GM12872 (cell line): ENCODE results near the gene HK2.

Source experiments
- TF ChIP-seq, protein P1 (sequence below): IDR thresholded peaks from 3 replicates; pipeline ENCODE4 v1.5.1; 2011; ENCODE audit warnings: low read depth, mild to moderate bottlenecking, low read length, moderate library complexity; ENCODE audit not compliant: insufficient read depth

The HK2 gene

DNA sequence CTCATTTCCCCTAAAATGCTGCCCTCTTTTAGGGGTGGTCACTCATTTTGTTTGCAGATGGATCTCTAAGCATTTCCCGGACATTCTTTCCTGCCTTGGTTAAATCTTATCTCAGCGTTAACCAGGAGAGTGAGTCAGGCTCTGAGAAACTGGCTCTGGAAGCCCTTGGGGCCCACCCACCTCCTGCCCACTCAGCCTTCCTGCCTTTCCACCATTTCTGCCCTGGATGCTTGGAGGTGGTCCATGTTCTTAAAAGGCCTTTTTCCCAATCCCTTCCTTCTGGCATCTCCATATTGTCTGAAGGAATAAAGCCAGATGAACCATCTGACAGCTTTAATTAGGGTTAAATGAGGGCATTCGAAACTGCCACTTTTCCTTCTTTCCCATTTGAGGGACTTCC is 9.5 kb downstream of the HK2 start:
- TF ChIP-seq, protein P1, sequence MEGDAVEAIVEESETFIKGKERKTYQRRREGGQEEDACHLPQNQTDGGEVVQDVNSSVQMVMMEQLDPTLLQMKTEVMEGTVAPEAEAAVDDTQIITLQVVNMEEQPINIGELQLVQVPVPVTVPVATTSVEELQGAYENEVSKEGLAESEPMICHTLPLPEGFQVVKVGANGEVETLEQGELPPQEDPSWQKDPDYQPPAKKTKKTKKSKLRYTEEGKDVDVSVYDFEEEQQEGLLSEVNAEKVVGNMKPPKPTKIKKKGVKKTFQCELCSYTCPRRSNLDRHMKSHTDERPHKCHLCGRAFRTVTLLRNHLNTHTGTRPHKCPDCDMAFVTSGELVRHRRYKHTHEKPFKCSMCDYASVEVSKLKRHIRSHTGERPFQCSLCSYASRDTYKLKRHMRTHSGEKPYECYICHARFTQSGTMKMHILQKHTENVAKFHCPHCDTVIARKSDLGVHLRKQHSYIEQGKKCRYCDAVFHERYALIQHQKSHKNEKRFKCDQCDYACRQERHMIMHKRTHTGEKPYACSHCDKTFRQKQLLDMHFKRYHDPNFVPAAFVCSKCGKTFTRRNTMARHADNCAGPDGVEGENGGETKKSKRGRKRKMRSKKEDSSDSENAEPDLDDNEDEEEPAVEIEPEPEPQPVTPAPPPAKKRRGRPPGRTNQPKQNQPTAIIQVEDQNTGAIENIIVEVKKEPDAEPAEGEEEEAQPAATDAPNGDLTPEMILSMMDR = no peak

DNA sequence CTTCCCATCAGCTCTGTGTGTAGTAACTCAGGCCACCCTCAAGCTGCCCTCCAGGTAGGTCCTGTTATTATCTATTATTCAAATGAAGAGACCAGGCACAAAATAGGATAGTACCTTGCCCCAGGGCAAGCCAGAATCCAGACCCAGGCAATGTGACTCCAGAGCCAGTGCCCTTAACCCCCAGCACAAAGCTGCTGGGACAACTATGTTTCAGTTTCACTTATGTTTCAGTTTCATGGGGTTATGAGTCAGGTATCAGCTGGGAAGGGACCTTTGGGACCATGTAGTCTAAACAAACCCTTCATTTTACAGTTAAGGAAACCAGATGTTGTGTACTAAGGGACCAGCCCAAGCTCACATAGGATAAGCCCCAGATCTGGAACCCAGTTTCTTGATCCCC is 10.0 kb downstream of the HK2 start:
- TF ChIP-seq, protein P1 = no peak

DNA sequence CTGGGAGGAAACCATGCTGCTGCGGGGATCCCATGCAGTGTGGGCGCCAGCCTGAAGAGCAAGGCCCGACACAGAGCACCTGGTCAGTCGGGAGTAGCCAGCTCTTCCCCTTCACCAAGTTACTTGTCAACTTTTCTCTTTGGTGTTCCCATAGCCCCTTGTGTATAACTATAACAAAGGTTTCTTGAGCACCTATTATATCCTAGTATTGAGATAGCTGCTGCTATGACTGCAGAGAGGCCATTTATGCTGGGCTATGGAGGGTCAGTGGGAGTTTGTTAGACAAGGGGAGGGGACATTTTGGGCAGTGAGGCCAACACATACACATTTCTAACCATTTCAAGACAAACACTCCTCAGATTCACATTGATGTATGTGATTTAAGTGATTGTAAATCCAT is 10.8 kb downstream of the HK2 start:
- TF ChIP-seq, protein P1 = no peak

DNA sequence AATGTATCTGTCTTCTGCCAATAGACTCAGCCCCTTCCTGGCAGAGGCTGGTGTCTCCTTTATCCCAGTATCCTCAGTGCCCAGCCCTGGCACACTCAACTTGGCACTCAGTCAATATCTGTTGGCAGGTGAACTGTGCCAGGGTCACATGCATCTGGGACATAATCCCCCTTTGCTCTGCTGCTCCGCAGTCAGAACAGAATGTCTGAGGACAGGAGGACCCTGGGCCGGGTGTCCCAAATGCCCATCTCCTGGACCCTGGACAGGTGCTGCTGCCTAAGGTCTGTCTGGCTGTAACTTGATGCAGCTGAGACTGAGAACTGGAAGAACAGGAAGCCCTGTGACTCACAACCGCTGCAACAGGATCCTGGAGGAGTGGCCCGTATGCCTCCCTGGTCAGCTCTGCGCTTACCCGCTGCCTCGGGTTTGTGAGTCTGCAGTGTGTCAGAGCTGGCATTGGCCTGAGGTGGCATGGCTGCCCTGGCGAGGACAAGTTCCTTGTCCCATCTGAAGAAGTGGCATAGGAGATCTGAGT is 11.4 kb downstream of the HK2 start:
- TF ChIP-seq, protein P1 = no peak

DNA sequence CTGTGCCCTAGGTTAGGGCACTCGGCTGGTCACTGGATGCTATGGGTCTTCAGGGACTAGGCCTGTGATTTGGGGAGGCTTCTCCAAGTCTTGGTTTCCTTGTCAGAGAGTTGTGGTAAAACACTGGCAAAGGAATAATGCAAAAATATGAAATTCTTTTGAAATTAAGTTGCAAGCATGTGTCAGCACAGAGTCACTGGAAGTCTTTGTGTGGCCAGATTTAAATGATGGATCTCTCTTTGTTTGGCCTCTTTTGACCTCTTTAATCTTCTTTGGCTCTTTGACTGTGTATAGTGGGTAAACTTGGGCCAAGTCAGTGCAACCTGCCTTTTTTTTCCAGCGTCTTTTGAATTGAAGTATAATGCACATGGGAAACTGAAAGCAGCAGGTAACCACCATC is 12.1 kb downstream of the HK2 start:
- TF ChIP-seq, protein P1 = no peak

DNA sequence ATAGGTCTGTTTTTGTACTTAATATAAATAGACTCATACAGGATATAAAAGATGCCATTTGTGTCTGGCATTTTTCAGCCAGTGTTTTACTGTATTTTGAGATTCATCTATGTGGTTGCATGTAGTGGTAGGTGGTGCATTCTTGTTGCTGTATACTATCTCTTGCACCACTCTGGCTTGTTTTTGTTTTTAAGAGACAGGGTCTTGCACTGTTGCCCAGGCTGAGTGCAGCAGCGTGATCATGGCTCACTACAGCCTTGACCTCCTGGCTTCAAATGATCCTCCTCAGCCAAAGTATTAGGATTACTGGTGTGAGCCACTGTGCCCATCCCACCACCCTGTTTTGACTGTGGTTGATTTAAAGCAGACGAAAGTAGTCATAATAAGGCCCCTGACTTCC is 12.6 kb downstream of the HK2 start:
- TF ChIP-seq, protein P1 = no peak

DNA sequence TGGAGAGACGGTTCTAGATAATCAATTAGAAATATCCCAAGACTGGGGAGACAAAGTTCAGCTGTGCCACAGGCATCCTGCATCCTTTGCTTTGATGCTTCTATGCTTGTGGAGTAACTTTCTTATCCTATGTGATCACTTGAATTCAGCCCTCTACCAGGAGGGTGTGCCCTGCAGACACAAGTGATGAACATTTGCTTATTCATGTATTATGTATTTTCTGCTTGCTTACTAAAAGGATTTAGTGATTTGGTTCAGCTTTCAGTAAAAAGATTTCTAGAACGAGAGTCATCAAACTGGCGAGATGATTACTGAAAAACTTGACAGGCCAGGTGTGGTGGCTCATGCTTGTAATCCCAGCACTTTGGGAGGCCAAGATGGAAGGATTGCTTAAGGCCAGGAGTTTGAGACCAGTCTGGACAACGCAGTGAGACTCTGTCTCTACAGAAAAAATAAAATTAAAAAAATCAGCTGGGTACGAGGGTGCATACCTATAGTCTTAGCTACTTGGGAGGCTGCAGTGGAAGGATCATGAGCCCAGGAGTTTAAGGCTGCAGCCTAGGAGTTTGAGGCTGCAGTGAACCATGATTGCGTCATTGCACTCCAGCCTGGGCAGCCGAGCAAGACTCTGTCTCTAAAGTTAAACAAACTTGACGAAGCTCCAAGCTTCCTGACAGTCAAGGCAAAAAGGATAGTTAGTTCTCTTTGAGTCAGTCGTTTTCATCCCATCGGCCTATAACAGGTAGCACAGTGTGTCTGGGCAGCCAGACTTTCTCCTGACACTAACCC is 13.3 kb downstream of the HK2 start:
- TF ChIP-seq, protein P1 = no peak
